Inflammatory macrophage treated with lipopolysaccharide for 4 hours (primary cell): Measurements from ENCODE around the gene MSLN.
"Not testable (repeated sequence)": the region's sequence is repeated elsewhere in the genome, so short reads cannot be mapped to it uniquely, and the experiment has no call there.

ENCODE experiments used
- DNase-seq: peaks from one replicate; pipeline ENCODE4 v3.0.0-alpha.2; 2020

The MSLN gene

GRCh38 chr16:761625-762513, 1.3 kb downstream of the MSLN start:
- no peak for DNase-seq

- DNase-seq = no peak
These were observed 2.2 kb downstream of the MSLN start for GRCh38 chr16:762595-763268.

GRCh38 chr16:763369-764183, 3.0 kb downstream of the MSLN start:
- no peak for DNase-seq

GRCh38 chr16:764184-764750, 3.7 kb downstream of the MSLN start:
- DNase-seq = no peak

- no peak for DNase-seq
These were observed 4.4 kb downstream of the MSLN start for GRCh38 chr16:764848-765487.

GRCh38 chr16:765488-765865, 4.9 kb downstream of the MSLN start:
- DNase-seq = no peak

- DNase-seq = no peak
These were observed 5.7 kb downstream of the MSLN start for GRCh38 chr16:766008-766819.

GRCh38 chr16:766820-767640, 6.5 kb downstream of the MSLN start:
- no peak for DNase-seq

- no peak for DNase-seq
These were observed 7.3 kb downstream of the MSLN start for GRCh38 chr16:767743-768235.

GRCh38 chr16:768428-768827, 7.9 kb downstream of the MSLN start:
- DNase-seq = no peak

GRCh38 chr16:769184-769784, 8.8 kb downstream of the MSLN start:
- no peak for DNase-seq

GRCh38 chr16:769934-770333, 9.4 kb downstream of the MSLN start:
- no peak for DNase-seq

GRCh38 chr16:770411-770810, 9.9 kb downstream of the MSLN start:
- DNase-seq = no peak

- no peak for DNase-seq
These were observed 12.4 kb downstream of the MSLN start for GRCh38 chr16:772959-773358.

- no peak for DNase-seq
These were observed 13.8 kb downstream of the MSLN start for GRCh38 chr16:774086-775001.

- no peak for DNase-seq
These were observed 14.8 kb downstream of the MSLN start for GRCh38 chr16:775236-775796.

- DNase-seq = not testable (repeated sequence)
These were observed 15.8 kb downstream of the MSLN start for GRCh38 chr16:776298-776697.

GRCh38 chr16:776824-777223, 16.3 kb downstream of the MSLN start:
- no peak for DNase-seq

- DNase-seq = no peak
These were observed 17.3 kb downstream of the MSLN start for GRCh38 chr16:777826-778225.
